Occipital lobe (tissue), 2 donors: ENCODE measurements around the gene POLG2. TPM values are rescaled to one million over a fixed set of nuclear protein-coding genes. Genes with fewer than 3 reads are reported as not detected.
"Not testable (repeated sequence)": the region's sequence is repeated elsewhere in the genome, so short reads cannot be mapped to it uniquely, and the experiment has no call there.

ENCODE experiments used
- DNase-seq: peaks from one replicate; lab custom pipeline; 2025; lab: John Stamatoyannopoulos, UW
- total RNA-seq: library from RNA; depleted of rRNA; stranded (reverse); fragments of >200 nt; gene quantifications from one replicate; pipeline ENCODE4 v1.2.3, GENCODE V29; 2014

The POLG2 gene
- total RNA-seq, 1 donor from 2014 or later: 12.6 TPM

DNA sequence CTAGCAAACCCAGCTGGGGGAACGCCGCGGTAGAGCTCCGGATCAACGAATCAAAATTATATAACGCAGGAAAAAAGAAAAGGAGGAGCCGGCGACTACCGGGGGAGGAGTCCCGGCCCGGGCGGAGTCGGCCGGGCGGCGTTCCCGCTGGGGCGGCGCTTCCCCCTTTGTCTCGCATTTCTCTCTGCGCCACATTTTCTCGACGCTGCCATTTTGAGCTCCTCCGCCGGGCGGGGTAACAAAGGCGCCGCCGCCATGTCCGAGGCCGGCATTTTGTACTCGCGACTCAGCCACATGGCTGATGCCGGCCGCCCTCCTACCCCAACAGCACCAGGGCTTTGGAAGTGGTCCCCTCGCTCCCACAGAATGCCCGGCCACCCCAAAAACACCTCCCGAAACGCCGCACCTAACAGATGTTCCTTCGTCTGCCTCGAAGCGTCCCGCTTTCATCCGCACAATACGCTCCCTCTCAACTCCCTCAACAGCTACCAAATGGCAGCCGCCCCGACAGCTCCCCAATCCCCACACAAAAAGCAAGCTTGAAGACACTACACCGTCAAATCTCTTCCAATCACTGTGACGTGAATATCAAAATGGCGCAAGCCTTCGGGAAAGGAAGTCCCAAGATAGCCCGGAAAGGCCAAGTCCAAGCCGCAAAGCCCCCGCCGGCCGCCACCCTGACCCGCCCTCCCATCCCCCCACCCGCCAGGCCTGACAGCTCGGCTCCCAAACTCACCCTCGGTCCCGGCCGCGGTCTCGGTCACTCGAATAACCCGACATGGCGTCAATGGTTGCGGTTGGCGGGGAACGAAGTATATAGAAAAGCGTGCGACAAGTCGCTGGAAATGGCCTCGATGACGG lies 8.7 kb upstream of the POLG2 start:
- peak; percentile 76 for DNase-seq

DNA sequence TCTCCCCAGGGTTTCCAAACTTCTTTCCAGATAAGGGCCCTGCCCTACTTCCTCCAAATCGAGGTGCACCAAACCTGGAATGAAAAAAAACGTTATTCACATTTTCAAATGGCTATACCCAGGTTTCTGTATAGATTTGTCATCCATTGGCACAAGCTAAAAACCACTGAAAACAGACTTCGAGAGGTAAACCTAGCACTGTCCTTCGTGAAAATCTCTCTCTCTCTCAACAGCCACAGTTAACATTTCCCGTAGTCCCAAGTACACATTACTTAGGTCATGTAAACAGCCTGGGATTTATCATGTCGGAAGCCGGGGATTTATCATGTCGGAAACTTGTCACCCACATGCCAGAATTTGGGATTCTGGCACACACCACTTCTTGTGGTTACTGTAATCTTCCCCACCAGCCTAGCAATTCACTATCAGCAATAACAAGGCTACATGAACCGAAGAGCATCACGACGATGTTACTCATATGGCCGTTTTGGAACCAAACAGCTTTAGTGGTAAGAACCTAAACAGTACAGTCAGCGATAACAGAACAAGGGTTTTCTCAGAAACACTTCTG lies 8.0 kb upstream of the POLG2 start:
- no peak for DNase-seq

DNA sequence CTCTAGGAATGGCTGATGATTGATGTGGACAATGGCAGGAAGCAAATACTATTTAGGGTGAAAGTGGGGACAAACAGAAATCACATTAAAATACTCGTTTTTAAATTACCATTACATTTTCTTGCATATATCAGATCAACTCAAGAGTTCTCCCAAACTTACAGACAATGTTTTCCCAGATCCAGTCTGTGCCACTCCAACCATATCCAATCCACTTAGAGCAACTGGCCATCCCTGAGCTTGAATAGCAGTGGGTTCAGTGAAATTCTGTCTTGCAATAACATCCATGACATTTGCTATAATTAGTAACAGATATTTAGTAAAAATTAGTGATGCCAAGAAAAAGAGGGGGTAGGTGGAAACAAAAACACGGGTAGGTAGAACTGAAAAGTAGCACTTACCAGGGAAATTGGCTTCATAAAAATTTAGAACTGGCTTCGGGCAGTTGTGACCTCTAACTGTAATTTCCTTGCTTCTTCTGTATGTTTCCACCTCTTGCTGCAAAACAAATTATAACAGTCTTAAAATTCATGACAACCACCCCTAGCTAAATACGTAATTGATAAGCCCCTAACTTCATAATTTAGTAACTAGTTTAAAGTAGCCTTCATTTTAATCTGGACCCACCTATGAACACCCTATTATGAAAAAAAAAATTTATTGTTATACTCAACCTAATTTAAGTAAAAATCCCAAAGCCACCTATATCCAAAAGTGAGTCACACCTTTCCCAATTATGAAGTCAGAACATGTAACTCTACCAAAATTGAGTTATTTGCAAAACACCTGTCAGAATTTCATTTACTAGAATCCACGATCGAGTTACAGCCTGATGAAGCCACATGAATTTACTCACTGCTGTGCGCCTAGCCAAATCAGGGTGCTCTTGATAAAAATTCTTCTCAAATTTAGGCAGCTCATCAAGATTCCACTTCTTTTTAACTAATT lies 7.2 kb upstream of the POLG2 start:
- no peak for DNase-seq

DNA sequence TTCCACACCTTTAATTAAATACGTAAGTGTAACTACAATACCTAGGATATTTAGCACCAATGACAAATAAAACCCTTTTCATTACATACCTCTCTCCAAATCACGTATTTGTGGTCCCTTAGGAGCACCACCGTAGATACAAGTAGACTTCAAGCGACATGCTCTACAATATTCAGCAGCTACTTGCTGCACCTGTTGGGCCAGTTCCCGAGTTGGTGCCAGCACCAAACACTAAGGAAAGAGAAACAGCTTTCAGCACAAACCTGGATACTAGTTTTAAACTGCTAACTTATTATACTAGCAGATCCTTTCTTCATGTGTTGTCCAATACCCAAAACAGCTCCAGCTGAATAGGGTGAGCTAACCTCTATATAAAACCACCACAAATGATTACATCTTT lies 6.5 kb upstream of the POLG2 start:
- DNase-seq: no peak

DNA sequence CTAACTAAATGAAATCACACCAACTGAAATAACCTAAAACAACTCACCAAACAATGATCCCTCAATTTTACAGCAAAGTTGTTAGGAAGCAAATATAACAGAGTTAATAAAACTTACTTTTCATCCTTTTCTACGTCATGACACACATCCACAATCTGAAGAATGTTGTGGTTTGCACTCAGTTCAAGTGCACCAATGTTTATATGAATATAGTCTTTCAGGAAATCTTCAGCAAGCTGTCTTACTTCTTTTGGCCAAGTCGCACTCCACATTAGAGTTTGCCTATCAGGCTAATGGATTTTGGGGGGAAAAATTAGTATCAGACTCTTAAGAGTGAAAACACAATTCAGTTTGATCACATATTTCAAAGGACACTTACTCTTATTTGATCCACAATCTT lies 6.0 kb upstream of the POLG2 start:
- DNase-seq: no peak

DNA sequence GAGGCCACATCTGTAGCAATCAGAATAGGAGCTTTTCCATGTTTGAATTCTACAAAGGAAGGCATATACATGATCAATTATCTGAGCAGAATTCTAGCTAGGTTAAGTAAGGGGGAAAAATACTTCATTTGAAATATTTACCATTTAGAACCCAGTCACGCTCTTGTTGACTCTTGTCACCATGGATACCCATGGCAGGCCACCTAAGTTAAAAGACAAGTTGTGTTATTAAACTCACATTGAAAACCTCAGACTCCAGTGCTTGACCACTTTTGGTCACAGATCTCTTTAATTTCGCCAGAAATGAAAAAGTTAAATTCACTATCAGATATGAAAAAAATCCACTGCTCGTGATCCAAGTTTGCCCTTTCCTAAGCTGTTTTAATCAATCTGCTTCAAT lies 5.2 kb upstream of the POLG2 start:
- no peak for DNase-seq

DNA sequence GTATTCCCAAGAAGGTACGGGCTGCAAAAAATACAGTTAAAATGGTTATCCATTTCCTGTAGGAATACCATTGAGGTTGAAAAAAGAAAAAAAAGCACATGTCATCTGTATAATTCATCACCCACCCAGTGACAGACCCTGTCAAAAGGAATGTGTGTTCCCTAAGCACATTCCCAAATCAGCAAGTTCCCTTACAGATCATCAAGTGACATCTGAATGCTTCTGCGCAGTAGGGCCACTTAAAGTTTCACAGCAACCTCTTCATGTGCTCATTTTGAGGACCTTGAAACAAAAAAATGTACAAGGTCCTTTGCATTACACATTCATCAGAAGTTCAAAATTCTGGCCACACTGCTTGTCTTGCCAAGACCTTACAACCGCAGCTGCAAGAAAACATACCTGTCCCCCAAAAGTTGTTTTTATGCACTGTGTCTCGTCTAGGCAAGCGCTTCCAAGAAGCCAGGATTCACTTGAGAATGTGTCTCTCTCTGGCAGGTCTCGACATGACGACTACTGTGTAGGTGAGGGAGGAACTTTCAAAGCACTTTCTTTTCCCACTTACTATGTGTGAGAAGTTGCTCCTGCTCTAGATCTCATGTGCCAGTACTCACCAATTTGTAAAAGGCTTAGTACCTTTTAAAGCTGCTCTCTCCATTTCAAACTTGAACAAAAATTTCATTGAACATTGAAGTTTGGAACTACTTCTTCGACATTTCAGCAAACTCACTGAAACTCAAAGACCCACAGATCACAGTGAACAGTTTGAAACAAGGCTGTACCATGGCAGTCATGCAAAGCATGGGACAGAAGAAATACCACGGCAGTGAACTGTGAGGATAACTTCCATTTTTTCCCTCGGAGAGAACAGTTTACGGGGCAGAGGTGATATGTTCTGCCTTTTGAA lies 4.3 kb upstream of the POLG2 start:
- DNase-seq: no peak

DNA sequence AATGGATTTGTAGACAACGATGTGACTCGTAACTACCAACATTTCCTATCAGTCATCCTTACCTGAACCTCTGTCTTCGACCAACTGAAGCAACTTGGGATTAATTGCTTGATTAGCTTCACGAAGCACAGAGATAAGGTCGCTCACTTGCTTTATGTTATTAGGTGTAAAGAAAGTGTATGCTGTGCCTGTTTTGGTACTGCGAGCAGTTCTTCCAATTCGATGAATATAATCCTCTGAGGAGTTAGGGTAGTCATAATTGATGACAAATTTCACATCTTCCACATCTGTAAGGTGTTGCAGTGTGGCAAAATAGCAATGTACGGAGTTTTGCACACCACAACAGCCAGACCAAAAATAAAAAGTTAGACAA lies 3.6 kb upstream of the POLG2 start:
- DNase-seq: no peak

DNA sequence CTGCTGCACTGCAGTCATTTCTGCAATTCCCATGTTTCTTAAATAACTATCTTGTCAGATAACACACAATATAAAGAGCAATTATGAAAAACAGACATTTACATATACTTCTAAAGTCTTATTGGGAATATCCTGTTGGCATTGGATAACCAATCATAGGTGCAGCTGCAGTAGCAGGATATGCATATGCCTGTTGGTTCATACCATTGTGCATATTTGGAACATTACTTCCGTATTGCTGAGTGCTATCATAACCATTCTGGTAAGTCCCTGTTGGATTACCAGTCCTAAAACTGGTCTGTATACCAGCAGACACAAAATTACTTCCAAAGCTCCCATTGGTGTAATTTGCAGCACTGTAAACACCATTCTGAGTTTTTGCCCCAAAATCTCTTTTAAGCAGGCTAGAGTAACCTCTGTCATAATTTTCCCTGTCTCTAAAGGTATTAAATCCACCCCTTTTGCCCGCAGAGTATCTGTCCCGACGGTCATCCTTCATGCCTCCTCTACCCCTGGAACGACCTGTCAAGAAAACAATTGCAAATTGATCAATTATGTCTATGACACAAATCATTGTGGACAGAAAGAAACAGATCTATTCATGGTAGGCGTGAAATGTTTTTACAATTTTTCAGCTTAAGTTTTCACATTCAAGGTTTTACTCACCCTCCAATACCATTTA lies 3.1 kb upstream of the POLG2 start:
- DNase-seq: no peak

DNA sequence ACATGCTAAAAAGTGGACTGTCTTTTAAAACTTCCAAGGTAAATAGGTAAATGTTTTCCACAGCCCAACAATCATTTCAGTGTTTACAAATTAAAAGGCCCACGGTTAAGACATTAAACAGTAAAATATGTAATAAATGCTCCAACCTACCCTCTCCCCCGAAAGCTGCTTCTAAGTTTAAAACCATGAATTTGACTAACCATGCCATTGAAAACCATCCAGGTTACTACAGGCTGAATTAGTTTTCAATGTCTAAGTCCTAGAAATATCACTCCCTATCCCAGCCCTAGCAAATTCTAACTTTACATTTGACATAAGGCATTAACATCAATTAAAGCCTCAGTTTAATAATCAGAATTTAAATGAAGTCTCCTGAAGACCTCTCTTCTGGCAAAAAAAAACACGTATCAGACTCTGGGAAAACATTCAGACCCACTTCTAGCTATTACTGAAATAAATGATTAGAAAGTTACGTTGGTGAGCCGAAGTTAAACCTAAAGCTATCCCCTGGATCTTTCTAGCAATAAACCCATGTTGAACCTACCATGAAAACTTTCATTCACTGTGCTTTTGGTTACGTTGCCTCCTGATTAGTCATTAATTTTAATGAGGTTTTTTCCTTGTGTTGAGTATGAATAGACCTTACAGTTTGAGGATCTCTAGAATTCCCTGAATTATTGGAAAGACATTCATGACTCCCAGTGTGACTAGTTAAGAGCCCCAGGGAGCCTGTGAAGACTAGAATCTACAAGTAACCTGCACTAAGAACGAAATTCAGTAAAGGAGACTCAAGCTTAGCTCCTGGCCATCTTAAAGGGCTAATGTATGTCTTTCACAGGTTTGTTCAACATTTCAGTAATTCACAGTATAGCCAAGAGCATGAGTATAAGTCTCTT lies 1.7 kb upstream of the POLG2 start:
- DNase-seq: no peak

DNA sequence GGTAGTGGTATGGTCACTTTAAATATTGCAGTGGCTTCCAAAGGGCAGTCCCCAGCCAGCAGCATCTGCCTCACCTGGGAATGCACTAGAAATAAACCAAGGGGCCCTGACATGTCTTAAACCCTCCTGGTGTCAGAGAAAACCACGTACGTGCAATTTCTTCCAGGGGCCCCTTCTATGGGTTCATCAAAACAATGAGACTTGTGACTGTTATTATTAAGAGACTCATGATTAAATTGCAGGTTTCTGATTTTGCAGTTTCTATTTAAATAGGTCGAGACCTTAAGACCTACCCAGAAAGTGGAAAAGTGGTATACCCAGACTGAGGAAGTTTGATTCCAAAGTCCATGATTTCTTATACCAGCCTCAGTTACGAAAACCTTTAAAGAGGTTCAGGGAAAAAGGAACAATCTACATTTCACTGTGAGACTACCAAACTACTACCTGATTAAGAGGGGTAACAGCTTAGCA lies 746 bp upstream of the POLG2 start:
- no peak for DNase-seq

DNA sequence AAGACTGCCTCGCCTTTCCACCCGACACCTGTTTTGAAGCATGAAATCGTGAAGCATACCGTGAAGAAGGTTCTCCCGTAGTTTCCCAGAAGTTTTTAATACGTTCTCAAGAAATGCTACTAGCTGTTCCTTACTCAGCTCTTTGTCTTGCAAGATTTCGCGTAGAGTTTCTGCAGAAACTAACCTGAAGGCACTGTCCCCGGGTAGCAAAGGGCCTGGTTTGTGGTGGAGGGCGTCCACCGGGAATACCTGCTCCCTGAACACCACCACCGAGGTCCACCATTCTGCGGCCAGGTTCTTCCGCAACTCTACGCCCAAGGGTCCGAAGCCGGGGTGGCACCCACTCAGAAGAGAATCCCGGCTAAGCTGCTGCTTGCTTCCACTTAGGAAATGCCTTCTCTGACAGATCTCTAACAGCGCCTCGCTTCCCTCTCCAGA lies 487 bp downstream of the POLG2 start:
- DNase-seq: no peak

DNA sequence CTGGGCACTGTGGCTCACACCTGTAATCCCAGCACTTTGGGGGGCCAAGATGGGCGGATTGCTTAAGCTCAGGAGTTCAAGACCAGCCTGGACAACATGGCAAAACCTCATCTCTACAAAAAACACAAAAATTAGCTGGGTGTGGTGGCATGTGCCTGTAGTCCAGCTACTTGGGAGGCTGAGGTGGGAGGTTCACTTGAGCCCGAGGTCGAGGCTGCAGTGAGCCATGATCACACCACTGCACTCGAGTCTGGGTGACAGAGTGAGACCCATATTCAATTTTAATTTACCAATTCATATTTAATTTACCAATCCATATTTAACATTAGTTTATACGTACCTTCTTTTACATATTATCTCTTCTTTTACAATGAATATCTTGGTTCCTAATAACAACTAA lies 1.6 kb downstream of the POLG2 start:
- not testable (repeated sequence) for DNase-seq

DNA sequence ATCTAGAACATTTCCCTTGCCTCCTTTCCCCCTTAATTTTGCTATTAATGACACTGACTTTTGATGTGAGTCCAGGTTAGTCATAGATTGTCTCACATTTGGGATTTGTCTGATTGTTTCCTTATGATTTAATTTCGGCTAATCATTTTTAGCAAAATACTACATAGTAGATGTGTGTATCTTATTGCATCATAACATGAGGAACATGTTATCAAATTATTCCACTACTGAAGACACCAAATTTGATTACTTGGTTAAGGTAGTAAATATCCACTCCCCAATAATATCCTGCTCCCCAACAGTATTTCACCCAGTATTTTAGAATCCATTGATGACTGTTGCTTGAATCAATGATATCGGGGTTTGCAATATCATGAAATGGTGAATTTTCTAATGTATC lies 2.7 kb downstream of the POLG2 start:
- DNase-seq: no peak

DNA sequence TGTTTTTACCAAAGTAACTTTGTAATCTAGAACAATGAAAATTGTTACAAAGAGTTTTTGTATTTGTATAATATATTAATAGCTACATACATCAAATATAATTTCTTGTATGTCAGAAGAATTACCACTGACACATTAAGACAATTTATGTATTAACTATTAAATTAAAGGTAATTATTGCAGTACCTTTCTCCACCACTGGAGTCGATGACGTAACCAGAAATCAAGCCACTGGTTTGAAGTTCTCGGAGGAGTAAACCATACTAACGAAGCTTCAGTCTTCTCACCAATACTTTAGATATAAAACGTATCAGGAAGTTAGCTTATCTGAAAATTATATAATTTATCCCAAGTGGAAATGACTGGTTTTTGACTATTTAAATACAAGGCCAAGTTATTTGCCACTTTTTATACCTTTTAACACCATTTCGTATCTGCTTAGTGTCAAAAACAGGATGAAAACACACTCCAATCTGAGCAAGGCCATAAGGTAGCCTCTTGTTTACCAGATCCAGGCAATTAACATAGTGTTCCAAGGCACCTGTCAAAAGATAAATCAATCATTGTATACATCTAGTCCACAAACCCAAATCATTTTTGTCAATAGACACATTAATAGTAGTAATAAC lies 4.3 kb downstream of the POLG2 start:
- DNase-seq: no peak

DNA sequence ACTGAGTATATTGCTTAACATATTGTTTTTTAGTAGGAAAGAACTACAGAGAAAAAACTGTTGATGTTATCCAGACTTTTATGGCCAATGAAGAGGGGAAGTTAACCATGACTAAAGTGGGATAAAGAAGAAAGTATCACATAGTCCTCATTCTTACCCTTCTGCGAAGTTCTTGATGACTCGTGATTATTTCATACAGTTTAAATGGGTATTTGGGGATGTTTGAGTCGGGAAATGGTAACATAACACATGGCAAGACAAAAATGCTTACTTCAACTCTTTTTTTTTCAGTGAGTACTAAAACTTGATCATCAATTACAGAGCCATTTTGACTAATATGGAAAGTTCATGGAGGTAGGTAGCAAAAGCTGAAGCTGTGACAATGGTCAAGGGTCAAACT lies 4.9 kb downstream of the POLG2 start:
- no peak for DNase-seq

DNA sequence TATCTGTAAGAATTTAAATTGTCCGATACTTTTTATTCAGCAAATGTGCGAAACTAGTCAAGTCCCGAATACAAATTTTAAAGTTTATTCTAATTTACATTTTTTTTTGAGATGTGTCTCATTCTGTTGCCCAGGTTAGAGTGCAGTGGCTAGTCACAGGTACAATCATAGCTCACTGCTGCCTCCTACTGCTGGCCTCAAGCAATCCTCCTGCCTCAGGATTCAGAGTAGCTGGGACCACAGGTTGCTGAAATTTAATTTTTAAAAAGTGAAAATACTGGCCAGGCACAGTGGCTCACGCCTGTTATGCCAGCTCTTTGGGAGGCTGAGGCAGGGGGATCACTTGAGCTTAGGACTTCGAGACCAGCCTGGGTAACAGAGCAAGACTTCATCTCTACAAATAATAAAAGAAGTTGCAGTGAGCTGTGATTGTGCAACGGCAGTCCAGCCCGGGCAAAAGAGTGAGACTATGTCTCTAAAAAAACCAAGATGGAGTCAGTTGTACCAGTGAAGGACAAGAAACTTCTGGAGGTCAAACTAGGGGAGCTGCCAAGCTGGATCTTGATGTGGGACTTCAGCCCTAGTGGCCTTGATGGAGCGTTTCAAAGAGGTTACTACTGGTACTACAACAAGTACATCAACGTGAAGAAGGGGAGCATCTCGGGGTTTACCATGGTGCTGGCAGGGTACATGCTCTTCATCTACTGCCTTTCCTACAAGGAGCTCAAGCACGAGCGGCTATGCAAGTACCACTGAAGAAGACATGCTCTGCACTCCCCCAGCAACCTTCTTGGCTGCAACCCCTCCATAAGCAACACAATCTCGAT lies 5.6 kb downstream of the POLG2 start:
- no peak for DNase-seq

DNA sequence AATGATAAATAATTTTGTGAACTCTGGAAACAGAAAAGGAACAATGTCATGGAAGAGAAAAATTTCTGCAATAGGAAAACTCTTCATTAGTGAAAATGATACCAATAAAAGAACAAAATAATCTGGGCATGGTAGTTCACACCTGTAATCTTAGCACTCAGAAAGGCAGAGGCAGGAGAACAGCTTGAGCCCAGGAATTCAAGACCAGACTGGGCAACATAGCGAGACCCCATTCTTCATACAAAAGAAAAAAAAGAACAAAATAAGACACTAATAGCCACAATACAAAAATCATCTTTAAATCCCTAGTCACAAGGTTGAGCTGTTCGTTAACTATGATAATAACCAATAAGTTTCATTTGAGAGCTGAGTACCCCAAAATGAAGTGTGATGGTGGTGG lies 8.6 kb downstream of the POLG2 start:
- DNase-seq: no peak
